ENCODE measurements around the gene SLC41A3. TPM values are rescaled to one million over a fixed set of nuclear protein-coding genes. Genes with fewer than 3 reads are reported as not detected.
"Not testable (repeated sequence)": the region's sequence is repeated elsewhere in the genome, so short reads cannot be mapped to it uniquely, and the experiment has no call there.

Gene SLC41A3
- total RNA-seq, 1 experiment from 2014 or later: 53.9 TPM

DNA sequence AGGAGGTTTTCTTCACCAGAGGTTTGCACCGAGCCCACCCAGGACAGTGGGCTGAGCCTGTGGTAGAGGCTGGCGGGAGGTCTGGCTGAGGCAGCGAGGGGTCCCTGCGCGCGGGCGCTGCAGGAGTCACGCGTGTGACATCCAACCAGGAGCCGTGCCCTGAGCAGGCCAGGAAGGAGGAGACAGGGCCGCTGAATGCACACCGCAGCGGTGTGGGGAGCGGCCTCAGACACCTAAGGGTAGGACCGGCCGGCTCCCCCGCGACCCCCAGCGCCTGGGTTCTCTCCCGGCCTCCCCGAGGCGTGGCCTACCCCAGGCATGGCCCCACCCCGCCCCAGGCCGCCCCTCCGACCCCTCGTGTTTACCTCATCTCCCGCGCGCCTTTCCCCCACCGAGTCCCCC is 412 bp downstream of the SLC41A3 start:
- peak; percentile 47 for DNase-seq (ENCODE audit: low read depth)

DNA sequence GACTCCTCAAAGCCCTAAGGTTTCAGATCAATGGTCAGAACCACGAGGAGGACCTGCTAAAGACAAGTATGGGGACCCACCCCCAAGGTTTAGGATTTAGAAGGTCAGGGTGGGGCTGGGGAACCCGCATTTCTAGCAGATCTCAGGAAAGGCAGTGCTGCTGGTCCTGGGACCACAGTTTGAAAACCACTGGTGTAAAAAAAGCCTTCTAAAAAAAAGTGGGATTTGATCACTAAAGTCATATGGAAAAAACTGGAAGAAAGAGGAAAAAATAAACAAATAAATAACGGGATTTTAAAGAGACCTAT is 832 bp downstream of the SLC41A3 start:
- no peak for DNase-seq (ENCODE audit: low read depth)

DNA sequence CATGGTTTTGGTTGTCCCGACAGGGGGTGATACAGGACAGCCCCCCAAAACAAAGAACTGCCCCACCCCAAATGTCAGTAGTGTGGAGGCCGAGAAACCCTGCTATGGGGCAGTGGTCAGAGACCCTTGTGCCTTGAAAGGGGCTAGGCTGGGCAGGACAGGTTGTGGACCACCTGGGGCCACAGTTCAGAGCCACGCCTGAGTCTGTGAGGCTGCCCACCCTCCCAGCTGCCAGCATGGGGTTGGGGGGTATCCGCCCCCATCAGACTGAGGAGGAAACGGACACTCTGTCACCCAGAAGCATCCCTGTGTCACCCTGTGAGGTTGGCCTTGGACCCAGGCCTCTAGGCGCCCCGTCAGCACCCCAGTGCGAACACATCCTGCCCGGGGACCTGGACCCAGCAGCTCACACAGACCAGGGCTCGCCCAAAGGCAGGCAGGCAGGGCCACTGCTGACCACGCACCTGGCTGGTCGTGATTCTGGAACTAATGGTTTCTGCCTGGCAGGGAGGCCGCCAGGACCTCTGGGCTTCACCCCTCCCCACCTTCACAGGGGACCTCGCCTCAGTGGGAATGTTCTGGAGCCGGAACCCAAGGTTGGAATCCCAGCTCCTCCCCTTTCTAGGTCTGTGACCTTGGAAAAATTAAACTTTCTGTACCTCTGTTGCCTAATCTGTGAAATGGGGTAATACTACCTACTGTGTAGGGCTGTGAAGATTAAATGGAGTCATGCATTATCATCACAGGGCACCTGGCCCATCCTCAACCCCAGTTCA is 1.4 kb downstream of the SLC41A3 start:
- no peak for DNase-seq (ENCODE audit: low read depth)

DNA sequence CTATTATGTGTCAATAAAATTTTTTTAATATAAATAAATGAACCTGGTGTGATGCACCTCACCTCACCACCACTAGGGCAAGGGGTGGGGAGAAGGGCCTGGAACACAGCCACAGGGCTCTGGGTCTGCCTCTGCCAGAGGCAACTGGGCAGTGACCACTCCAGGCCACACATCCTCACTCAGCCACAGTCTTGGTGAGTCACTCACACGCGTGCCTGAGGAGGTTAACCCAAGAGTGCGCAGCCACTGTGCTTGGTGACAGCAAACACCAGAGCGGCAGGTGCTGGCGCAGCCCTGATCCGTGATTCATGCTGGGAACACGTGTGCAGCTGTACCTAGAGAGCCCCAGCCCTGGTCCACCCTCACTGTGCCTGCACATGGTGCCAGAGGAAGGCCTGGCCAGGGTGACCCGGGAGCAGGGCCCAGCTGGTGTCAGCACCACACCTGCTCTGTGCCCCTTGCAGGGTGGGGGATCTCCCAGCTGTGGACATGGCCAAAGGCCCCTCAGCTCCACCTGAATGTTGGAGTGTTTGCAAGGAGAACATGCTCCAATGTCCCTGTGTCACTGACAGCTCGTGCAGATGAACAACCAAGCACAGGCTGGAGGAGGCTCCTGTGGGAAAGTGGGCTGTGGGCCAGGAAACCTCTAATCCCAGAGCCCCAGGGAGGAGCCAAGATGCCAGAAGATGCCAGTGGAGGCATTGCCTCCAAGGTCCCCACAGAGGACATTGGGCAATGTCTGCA is 2.1 kb downstream of the SLC41A3 start:
- peak; percentile 92 for DNase-seq (ENCODE audit: low read depth)

DNA sequence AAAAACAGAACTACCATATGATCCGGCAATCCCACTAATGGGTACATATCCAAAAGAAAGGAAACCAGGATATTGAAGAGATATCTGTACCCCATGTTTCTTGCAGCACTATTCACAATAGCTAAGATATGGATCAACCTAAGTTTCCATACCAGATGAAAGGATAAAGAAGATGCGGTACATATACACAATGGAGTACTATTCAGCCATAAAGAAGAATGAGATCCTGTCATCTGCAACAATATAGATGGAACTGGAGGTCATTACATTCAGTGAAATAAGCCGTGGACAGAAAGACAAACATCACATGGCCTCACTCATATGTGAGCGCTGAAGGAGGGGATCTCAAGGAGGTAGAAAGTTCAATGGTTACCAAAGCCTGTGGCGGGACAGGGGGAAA is 3.0 kb downstream of the SLC41A3 start:
- no peak for DNase-seq (ENCODE audit: low read depth)

DNA sequence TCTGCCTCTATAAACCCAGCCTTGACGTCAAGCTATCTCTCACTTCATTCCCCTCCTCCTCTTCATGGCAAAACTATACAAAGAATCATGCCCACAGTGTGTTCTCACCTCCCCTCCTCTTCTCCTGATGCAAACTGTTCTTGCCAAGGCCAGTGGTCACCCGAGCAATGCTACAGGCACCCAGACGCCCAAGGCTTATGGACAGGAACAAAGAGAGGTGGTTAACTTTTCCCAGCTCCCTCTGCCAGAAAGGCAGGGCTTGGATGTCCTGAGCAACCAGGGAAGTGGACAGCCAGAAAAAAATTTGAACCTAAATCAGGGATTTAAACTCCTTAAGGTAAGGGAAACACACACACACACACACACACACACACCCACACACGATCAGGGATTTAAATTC is 5.1 kb downstream of the SLC41A3 start:
- no peak for DNase-seq (ENCODE audit: low read depth)

DNA sequence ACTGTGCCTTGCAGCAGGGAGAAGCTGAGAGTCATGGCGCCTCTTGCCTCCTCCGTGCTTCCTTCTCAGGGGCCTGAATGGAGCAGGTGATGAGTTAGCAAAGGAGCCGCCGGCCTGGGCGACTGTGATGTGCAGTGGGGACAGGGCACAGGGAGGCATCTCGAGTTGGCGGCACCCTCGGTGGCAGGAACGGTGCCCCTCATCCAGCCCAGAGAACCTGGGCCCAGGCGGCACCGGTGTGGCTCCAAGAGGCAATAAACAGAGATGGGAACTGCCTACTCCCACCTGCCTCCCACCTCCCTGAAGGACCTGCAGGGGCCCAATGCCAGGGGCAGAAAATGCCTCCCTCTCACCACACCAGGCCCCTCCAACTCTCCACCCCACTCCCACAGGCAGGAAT is 6.2 kb downstream of the SLC41A3 start:
- DNase-seq (ENCODE audit: low read depth): no peak

DNA sequence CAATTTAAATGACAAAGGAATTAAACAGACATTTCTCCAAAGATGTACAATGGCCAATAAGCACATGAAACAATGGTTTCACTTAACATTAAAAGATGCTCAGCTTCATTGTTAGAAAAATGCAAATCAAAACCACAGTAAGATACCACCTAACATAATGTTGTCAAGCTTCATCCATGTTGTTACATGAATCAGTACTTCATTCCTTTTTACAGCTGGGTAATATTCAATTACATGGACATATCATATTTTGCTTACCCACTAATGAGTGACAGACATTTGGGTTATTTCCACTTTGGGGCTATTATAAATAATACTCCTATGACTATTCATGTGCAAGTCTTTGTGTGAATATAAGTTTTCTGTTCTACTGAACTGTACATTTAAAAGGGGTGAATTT is 7.8 kb downstream of the SLC41A3 start:
- DNase-seq (ENCODE audit: low read depth): no peak

DNA sequence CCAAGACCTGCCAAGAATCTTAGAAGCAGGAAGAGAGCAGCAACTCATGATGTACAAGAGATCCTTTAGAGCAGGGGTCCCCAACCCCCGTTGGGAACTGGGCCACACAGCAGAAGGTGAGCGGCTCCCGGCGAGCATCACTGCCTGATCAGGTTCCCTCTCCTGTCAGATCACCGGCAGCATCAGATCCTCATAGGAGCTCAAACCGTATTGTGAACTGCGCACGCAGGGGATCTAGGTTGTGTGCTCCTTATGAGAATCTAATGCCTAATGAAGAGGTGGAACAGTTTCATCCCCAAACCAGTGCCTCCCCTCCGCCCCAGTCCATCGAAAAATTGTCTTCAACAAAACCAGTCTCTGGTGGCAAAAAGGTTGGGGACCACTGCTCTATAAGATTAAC is 13.8 kb downstream of the SLC41A3 start:
- DNase-seq (ENCODE audit: low read depth): no peak

DNA sequence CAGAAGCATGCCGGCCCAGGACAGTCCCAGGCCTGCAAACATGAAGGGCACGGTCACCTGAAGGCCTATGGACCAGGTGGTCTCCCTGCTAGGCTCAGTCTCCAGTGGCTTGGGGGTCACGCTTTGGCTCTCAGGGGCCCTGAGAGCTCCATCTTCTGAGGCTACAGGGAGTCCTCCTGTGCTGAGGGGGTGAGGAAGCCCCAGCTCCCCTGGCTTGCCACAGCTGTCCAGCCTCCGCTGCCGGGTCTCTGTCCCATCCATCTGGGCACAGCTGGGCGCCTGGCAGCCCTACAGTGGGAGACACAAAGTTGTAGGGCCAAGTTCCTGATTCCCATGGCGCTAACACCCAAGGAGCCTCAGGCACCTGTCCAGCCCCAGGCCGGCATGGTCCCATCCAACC is 16.0 kb downstream of the SLC41A3 start:
- DNase-seq (ENCODE audit: low read depth): no peak

DNA sequence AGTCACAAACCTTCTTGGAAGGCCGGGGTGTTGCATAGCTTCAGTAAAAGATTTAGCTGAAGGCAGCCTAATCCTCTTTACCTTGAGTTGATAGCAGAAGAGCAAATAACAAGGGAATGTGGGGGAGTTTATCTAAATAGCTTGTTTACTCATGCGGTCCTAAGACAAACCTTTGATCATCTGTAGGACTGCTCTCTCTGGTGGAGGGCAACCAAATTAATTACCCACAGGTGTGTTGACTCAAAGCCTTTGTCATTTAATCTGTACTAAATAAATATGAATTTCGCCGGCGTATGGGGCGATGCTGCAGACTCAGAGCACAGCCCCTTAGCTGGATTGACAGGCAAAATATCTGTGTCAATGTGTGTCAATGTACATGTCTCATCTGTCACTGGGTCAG is 17.2 kb downstream of the SLC41A3 start:
- not testable (repeated sequence) for DNase-seq (ENCODE audit: low read depth)

DNA sequence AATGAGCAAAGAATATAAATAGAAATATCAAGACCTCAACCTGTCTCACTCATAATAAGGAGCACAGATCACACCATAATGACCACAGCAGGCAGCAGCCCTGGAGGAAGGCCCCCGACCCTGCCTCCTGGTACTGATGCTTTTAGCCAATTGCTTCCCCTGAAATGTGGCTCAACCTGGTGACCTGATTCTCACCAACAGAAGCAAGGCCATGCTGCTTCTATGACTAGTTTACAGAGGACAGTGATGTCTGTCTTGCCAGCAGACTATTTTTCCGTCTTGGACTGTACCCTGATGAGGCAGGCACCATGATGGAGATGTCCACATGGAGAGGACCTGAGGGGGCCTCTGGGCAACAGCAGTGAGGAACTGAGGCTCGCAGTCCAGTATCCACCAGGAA is 18.0 kb downstream of the SLC41A3 start:
- DNase-seq (ENCODE audit: low read depth): no peak

DNA sequence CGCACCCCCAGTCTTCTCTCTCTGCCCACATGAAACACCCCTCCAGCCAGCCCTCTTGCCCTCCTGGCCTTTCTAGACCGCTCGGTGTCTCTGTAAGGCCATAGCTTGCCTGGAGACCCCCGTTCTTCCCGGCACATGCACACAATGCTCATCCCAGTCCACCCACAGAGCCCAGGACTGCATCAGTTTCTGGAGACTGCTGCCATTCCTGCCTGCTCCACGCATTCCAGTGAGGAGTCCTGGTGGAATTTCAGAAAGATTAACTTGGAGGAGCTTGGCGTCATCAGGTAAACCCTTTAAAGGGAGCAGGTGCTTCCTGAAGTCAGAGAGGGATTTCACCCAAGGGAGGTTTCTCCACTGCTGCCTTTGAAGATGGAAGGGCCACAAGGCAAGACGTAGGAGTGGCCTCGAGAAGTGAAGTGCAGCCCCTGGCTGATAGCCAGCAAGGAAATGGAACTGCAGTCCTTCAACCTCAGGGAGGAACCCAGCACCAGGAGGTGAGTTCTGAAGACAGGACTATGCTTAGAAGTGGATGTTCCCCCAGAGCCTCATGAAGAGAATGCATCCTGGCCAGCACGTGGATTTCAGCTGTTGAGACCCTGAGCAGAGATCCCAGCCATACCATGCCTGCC is 19.2 kb downstream of the SLC41A3 start:
- no peak for DNase-seq (ENCODE audit: low read depth)

DNA sequence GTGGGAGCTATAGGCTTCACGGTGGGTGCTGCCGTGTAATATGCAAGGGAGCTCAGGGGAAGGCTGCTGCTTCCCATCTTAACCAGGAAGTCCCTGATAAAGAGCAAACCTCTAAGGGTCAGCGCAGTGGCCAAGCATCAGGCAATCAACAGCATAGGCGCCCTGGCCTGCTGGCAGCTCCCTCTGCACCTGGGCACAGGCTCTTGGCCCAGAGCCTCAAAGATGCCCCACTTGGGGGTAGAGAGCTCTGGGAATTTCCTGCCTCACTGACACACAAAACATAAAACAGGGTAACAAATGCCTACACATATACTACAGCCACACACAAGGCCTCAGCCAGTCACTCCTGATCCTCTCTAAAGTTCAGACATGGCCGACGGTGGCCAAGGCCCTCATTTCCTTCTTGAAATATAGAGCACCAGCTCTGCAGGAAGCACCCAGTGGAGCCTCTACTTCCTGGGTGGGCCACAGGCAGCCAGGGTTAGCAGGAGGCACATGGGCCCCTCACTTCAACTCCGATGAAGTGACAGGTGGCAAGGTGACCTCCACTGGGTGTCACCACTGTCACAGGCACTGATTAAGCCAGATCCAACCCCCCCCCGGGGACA is 20.5 kb downstream of the SLC41A3 start:
- DNase-seq (ENCODE audit: low read depth): no peak

DNA sequence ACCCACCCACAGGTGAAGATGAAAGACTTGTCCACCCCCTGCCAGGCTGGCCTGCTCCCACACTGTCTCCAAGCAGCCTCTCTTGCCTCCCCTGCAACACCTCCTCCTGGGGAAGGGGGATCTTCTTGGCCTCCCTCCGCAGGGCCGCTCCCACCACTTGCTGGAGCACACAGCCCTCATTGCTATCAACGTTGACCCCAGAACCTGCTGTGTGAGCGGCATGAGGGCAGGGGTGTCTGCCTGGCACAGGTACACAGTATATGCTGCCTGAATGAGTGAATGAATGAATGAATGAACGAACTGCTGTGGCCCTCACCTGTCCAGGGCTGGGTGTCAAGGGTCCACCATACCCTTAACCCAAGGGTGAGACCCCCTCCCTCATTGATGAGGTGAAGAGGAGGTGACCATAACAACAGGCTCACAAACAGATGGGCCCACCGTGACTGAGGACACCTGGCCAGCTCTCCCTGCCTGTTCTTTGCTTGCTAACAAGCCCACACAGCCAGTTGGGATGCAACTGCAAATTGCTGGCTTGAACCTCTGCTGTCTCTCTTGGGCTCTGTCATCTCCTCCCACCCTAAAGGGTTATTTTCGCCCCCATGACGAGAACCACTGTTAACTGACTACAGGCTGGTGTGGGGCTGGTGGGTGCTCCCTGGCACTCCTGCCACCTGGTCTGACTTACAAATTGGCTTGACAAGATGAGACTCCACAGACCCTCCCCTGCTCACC is 22.5 kb downstream of the SLC41A3 start:
- DNase-seq (ENCODE audit: low read depth): no peak

DNA sequence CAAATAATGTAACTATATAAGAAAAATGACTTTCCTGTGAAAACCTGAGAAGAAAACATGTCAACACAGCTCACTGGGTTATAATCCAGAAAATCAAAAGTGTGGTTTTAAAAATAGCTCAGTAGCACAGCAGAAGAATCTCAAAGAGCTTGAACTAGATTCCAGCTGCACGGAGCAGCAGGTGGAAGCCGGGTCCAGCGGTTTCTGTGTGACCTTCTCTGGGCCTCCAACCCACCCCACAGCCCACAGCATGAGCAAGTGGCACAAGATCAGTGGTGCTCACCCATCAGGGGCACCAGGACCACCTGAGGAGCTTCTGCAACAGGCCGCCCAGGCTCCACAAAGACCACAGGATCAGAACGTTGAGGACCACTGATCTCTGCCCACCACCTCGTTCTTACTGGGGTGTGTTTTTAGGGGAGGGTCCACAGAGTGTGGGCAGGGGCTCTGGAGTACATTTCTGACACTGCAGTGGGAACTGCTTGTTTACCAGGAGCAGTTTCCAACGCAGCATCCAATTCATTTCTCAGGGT is 23.2 kb downstream of the SLC41A3 start:
- DNase-seq (ENCODE audit: low read depth): no peak

DNA sequence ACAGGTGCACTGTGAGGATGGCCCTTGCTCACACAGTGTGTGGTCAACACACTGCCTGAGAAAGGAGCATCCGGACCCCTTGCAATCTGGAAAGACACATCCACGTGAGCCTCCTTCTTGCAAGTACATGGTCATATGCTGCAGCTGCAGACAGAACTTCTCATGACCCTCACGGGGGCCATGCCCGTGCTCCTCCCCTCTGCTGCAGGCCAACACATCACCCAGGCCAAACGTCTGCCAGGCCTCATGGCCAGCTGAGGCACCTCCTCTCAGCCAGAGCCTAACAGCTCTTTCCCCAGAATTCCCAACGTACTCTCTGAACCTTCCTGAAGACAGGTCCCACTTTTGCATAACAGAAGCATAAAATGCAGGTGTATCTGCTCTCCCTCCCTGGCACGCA is 25.3 kb downstream of the SLC41A3 start:
- DNase-seq (ENCODE audit: low read depth): no peak

DNA sequence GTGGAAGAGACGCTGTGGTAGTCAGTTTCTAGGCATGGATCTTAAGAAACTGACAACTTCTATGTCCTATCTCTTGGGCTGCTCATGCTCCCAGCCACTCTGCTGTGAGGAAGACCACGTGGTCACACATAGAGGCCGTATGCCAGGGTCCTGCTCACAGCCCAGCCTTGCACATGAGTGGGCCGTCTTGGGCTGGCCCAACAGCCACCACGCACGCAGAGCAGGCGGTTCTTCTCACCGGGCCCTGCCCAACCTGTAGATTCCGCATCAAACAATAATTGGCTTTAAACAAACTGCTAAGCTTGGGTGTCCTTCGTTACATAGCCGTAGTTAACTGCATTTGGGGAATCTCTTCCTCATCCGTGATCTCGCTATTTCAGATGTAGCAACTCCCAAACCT is 26.0 kb downstream of the SLC41A3 start:
- DNase-seq (ENCODE audit: low read depth): no peak

DNA sequence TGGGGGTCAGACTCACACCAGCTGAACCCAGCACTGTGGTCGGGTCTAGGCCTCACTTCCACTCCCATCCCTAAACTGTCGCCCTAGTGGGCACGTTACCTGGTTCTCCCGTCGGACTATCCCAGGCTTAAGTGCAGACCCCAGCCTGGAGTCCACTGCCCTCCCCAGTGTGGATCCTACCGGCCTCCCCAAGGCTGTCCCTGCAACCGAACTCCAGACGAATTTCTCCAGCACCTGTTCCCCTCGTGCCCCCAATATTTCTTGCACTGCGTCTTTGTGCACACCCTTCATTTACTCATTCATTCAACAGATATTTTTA is 26.5 kb downstream of the SLC41A3 start:
- no peak for DNase-seq (ENCODE audit: low read depth)

DNA sequence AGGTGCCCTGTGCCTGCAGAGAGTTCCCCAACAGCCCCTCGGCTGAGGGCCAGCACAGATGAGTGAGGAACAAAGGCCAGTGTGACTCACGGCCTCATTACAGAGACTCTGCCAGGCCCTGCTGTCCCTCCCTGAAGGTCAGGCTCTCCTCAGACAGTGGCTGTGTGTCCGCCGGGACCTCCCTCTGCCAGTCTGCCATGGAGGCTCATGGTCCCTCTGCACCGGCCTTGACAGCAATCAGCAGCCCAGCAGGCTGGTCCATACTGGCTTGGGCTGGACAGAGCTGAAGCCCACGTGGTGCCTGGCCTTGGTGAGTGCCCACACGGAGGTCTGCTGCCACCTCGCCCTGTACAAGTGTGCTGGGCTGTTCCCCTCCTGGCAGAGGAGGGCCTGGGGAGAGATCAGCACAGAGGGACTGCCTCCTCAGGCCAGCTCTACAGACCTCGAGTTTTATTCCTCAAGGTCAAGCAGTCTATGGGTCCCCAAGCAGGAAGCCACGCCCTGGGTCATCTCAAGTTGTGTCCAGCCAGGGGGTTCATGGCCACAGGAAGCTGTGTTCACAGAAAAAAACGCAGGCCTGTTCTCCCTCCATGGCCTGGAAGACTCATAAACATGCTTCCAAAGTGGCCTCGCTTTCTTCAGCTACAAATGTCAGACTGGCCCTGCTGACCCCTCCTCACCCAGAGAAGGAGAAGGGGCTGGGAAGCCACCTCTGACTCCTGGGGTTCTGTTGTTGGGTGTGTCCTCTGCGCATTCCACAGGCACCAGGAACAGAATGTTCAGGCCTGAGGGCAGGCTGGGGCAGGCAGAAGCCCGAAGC is 27.0 kb downstream of the SLC41A3 start:
- DNase-seq (ENCODE audit: low read depth): peak; percentile 60

DNA sequence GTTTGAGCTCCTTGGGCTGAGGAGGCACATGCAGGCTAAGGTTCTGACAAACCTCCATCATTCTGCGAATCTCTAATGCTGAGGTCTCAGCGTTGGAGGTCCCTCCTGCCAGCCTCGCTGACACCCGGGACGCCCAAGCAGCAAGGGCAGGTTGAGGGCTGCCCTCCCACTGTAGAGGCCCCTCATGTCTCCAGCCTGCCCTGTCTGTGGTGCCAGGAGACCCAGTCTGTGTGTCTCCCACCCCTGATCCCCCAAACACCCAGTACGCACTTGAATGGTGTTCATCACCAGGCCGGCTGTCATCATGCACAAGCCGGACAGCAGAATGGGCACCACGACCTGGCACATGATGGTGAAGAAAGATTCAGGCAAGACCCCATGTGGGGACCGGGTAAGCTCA is 27.8 kb downstream of the SLC41A3 start:
- DNase-seq (ENCODE audit: low read depth): no peak
